Activated CD4-positive, alpha-beta T cell treated with anti-CD3 and anti-CD28 coated beads, Interleukin-2, amount 10 ng/mL, durations not matched to agents 7 days and 5 days (primary cell): ENCODE results near the gene PRRX2. TPM values are rescaled to one million over a fixed set of nuclear protein-coding genes. Genes with fewer than 3 reads are reported as not detected.

Experiments used
- CTCF ChIA-PET: fragments of 350-600 bp; sonication (Branson Sonifier 250); formaldehyde crosslinking; loops from one replicate; lab custom pipeline; 2021; ENCODE audit warnings: antibody characterized with exemption; lab: Charles Lee
- POLR2A ChIA-PET: fragments of 350-600 bp; sonication (Branson Sonifier 250); formaldehyde crosslinking; loops from one replicate; lab custom pipeline; 2021; ENCODE audit warnings: antibody characterized with exemption; lab: Charles Lee
- DNase-seq: peaks from one replicate; pipeline ENCODE4 v3.0.0-alpha.2; 2020
- H3K27ac Mint-ChIP-seq: one replicate; pipeline ENCODE4 v1.8.0; 2021; ENCODE audit warnings: mild to moderate bottlenecking, moderate library complexity, mixed read lengths
- H3K27me3 Mint-ChIP-seq: one replicate; pipeline ENCODE4 v1.8.0; 2021; ENCODE audit warnings: mixed read lengths
- H3K36me3 Mint-ChIP-seq: one replicate; pipeline ENCODE4 v1.8.0; 2021; ENCODE audit warnings: low read depth, mixed read lengths
- H3K4me1 Mint-ChIP-seq: one replicate; pipeline ENCODE4 v1.8.0; 2021; ENCODE audit warnings: mixed read lengths
- H3K4me3 Mint-ChIP-seq: one replicate; pipeline ENCODE4 v1.8.0; 2021; ENCODE audit warnings: mild to moderate bottlenecking, moderate library complexity, mixed read lengths
- H3K9me3 Mint-ChIP-seq: one replicate; pipeline ENCODE4 v1.8.0; 2021; ENCODE audit warnings: mixed read lengths
- total RNA-seq, 2 experiments: library from RNA; stranded (reverse); gene quantifications; one replicate each; pipeline ENCODE4 v1.2.3, GENCODE V29; 2021

PRRX2 gene
- total RNA-seq, 2 experiments from 2014 or later: 0.15 TPM; not detected in 1

DNA sequence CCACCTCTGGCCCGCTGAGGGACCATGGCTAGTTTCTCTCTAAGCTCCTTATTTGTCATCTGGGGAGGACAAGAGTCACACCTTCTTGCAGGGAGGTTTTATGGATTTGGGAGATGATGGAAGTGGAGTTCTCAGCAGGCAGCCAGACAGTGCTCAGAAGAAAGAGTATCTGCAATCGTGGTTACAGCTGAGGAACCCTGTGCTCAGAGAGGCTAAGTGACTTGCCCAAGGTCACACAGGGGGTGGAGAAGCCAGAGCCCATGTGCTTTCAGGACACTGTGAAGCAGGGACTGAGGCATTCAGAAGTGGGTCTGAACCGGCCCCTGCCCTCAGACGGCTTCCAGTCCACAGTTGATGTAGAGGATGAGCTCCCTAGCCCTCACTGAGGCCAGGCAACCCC is 10.8 kb downstream of the PRRX2 start:
- H3K27me3 Mint-ChIP-seq: peaks cover 8% of the 10 kb centered on the region
- no peak overlapping the region for H3K4me3 Mint-ChIP-seq
- ChIA-PET CTCF (interaction anchor here (0.8 kb wide), 1 partner anchor 13 kb away, joined by 3 read pairs; no protein-coding TSS in a partner anchor), POLR2A (no interaction called here)
- no peak for DNase-seq
- peaks cover 3% of the 10 kb centered on the region for H3K4me1 Mint-ChIP-seq
- no peaks in the 10 kb centered on the region for H3K9me3 Mint-ChIP-seq
- H3K36me3 Mint-ChIP-seq: no peaks in the 10 kb centered on the region
- H3K27ac Mint-ChIP-seq: no peak overlapping the region

DNA sequence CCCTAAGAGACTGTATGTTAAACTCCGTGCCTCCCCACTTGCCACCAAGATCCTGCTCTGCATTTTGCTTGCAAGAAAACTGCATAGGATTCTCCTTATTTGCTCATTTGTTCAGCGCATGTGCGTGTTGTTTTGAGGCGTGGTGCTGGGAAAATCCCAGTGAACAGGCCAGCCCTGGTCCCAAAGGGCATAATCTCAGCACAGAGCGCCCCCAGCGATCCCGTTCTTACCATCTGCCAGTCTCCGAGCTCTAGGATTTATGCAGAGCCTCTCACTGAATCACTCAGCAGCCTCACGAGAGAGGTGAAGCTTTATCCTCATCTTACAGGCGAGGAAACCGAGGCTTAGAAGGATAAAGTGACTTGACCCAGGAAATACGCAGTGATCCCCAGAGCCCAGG is 11.5 kb downstream of the PRRX2 start:
- no peak for DNase-seq
- H3K36me3 Mint-ChIP-seq: no peaks in the 10 kb centered on the region
- ChIA-PET POLR2A (no interaction called here), CTCF (interaction anchor here (0.6 kb wide), 1 partner anchor 107 kb away, joined by 3 read pairs; no protein-coding TSS in a partner anchor)
- no peak overlapping the region for H3K27ac Mint-ChIP-seq
- H3K4me3 Mint-ChIP-seq: no peak overlapping the region
- H3K4me1 Mint-ChIP-seq: no peaks in the 10 kb centered on the region
- H3K9me3 Mint-ChIP-seq: no peaks in the 10 kb centered on the region
- peaks cover 8% of the 10 kb centered on the region for H3K27me3 Mint-ChIP-seq

DNA sequence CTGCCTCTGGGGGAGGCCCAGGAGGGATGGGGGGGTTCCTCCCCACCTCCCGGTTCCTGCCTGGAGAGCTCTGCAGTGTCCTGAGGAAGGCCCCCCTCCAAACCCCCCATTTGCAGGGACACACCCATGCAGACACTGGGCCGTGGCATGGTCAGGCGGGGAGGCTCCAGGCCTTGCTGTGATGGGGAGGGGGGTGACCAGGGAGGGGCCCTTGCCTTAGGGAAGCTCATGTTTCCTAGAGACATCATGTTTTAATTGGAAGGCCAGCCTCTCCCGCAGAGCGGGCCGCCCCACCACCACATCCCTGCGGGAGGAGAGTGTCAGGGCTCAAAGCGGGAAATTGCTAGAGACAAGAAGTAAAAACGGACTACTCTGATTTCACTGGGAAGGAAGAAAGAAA is 12.0 kb downstream of the PRRX2 start:
- CTCF ChIA-PET: no interaction called here
- Mint-ChIP-seq H3K9me3 (no peaks in the 10 kb centered on the region), H3K27me3 (peaks cover 8% of the 10 kb centered on the region), H3K36me3 (no peaks in the 10 kb centered on the region), H3K4me1 (no peaks in the 10 kb centered on the region), H3K27ac (no peak overlapping the region), H3K4me3 (no peak overlapping the region)
- no peak for DNase-seq
- POLR2A ChIA-PET: no interaction called here

DNA sequence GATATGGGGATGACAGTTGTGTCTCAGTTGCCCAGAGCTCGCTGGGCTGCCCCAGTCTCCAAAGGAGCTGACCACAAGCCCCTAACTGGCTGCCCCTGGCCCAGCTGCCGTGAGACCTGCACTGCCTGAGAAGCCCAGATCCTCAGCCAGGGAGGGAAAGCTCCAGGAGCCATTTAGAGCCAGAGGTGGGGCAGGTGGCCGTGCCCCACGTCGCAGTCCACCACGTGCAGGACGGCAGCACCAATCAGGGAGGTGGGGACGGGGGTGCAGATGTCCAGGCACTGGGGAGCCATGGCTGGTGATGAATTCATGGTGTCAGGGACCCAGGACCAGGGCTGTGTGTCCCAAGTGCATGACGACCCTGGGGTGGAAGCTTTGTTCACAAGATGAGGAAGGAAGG is 13.4 kb downstream of the PRRX2 start:
- Mint-ChIP-seq H3K36me3 (no peaks in the 10 kb centered on the region), H3K27ac (no peak overlapping the region), H3K4me1 (no peaks in the 10 kb centered on the region), H3K9me3 (no peaks in the 10 kb centered on the region), H3K4me3 (no peak overlapping the region), H3K27me3 (peaks cover 6% of the 10 kb centered on the region)
- CTCF ChIA-PET: no interaction called here
- POLR2A ChIA-PET: no interaction called here
- no peak for DNase-seq

DNA sequence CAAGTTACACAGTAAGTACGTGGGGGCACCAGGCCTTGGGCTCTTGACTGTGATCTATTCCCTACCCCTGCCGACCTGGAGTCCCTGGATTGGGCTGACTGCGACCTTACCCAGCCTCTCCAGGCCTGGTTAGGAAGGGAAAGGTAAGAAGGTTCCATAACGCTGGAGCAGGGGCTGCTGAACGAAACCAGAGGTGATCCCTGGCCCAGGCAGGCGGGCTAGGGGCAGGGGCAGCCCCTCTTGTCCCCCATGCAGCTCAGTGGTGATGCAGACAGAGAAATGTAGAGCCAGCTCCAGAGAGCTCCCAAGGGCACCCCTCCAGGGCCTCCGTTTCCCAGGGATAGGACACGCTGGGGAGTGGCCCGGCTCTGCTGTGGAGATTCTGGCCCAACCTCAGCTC is 14.1 kb downstream of the PRRX2 start:
- Mint-ChIP-seq H3K27ac (no peak overlapping the region), H3K36me3 (no peaks in the 10 kb centered on the region), H3K4me3 (no peak overlapping the region), H3K9me3 (no peaks in the 10 kb centered on the region), H3K4me1 (no peaks in the 10 kb centered on the region), H3K27me3 (peaks cover 6% of the 10 kb centered on the region)
- no peak for DNase-seq
- ChIA-PET CTCF (no interaction called here), POLR2A (no interaction called here)

DNA sequence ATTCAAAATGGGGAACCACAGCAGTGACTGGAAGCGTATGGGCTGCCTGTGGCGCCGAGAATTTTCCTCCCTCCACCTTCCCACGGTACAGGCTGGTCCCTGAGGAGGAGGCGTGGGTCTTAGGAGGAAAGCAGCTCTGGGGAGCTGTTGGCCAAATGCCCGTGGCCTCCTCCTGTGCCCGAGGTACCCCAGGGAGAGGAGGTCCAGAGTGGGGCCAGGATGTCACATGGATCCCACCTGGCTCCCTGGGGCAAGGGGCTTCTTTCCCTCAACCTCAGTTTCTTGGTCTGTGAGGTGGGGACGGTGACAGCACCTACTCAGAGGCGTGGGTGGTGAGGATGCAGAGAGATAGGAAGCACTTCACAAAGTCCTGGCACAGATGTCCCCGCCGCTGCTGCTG is 16.5 kb downstream of the PRRX2 start:
- Mint-ChIP-seq H3K4me3 (no peak overlapping the region), H3K27me3 (peaks cover 4% of the 10 kb centered on the region), H3K27ac (no peak overlapping the region), H3K4me1 (no peaks in the 10 kb centered on the region), H3K36me3 (no peaks in the 10 kb centered on the region), H3K9me3 (no peaks in the 10 kb centered on the region)
- POLR2A ChIA-PET: no interaction called here
- CTCF ChIA-PET: interaction anchor here (1.6 kb wide), 1 partner anchor 8 kb away, joined by 5 read pairs; no protein-coding TSS in a partner anchor
- DNase-seq: no peak

DNA sequence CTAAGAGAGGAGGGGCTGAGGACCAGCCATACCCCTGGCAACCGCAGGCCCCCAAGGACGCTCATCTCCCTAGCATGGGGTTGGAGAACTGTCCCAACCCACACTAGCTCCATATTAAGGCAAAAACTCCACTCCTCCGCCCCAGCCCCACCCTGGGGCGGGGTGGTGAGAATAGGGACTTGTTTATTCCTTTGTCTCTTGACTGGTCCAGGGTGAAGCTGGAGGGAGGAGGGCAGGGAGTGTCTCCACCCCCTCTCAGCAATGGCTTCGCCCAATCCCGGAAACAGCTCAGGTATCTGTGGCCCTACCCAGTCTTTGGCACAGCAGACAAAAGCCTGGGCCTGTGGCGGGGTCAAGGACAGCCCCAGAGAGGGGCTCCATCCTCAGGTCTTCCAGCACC is 16.9 kb downstream of the PRRX2 start:
- Mint-ChIP-seq H3K27ac (no peak overlapping the region), H3K9me3 (no peaks in the 10 kb centered on the region), H3K27me3 (peaks cover 4% of the 10 kb centered on the region), H3K4me3 (no peak overlapping the region), H3K4me1 (no peaks in the 10 kb centered on the region), H3K36me3 (no peaks in the 10 kb centered on the region)
- ChIA-PET CTCF (interaction anchor here (1.6 kb wide), 1 partner anchor 9 kb away, joined by 5 read pairs; no protein-coding TSS in a partner anchor), POLR2A (no interaction called here)
- no peak for DNase-seq

DNA sequence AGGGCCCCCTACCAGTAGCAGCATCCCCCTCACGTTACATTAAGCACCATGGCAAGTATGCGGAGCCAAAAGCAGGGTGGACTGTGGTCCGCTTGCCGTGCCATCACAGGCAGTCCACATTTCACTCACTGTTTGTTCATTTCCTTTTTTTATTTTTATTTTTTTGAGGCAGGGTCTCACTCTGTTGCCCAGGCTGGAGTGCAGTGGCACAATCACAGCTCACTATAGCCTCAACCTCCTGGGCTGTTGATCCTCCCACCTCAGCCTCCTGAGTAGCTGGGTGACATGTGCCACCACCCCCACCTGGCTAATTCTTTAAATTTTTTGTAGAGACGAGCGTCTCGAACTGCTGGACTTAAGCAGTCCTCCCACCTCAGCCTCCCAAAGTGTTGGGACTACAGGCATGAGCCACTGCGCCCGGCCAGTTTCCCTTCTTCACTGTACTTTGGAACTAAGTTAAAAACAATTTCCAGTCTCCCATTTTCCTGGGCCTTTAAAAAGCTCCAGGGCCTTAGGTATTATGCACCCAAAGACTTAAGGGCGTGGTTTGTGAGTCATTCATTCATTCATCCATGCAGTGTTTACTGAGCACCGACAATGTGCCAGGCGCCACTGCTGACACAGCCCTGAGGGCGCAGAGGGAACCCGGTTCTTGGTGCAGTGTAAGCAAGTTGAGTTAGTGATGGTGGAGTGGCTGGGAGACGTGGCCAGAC is 19.9 kb downstream of the PRRX2 start:
- H3K4me1 Mint-ChIP-seq: no peaks in the 10 kb centered on the region
- ChIA-PET CTCF (interaction anchor here (0.6 kb wide), 1 partner anchor 1063 kb away, joined by 3 read pairs; no protein-coding TSS in a partner anchor), POLR2A (no interaction called here)
- H3K9me3 Mint-ChIP-seq: no peaks in the 10 kb centered on the region
- no peak overlapping the region for H3K27ac Mint-ChIP-seq
- H3K4me3 Mint-ChIP-seq: no peak overlapping the region
- no peak for DNase-seq
- H3K27me3 Mint-ChIP-seq: peaks cover 2% of the 10 kb centered on the region
- H3K36me3 Mint-ChIP-seq: no peaks in the 10 kb centered on the region

DNA sequence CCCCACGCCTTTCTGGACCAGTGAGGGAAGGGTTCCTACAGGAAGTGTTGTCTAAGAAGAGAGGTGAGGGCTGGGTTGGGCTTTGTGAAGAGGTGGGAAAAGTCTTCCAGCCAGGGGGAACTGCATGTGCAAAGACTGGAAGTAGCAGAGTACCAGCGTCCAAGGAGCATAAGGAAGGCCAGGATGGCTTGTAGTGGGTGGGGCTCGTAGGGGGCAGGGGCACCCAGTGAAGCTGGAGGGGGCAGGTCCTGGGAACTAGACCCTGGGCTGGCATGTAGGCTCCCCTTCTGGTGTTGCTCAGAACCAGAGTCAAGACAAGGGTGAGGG is 20.4 kb downstream of the PRRX2 start:
- DNase-seq: no peak
- Mint-ChIP-seq H3K27me3 (no peaks in the 10 kb centered on the region), H3K4me3 (no peak overlapping the region), H3K9me3 (no peaks in the 10 kb centered on the region), H3K4me1 (no peaks in the 10 kb centered on the region), H3K27ac (no peak overlapping the region), H3K36me3 (no peaks in the 10 kb centered on the region)
- CTCF ChIA-PET: interaction anchor here (0.6 kb wide), 1 partner anchor 1064 kb away, joined by 3 read pairs; no protein-coding TSS in a partner anchor
- POLR2A ChIA-PET: no interaction called here

DNA sequence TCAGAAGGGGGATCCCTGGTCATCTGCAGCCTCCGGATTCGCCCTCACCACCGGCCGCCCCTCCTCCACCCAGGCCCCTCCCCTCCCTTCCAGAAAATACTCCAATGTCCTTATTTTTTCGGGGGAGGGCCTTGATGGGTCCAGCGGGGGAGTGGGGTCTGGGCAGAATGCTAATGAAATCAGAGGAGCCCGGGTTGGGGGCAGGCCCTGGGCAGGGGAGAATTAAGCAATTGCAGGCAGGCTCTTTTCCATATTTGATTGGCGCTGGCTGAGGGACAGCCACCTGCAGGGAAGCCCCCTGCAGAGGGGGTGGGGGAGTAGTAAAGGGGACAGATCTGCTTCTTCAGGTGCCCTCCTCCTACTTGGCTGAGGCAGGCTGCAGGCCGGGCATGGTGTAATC is 21.3 kb downstream of the PRRX2 start:
- CTCF ChIA-PET: no interaction called here
- no peak overlapping the region for H3K4me3 Mint-ChIP-seq

DNA sequence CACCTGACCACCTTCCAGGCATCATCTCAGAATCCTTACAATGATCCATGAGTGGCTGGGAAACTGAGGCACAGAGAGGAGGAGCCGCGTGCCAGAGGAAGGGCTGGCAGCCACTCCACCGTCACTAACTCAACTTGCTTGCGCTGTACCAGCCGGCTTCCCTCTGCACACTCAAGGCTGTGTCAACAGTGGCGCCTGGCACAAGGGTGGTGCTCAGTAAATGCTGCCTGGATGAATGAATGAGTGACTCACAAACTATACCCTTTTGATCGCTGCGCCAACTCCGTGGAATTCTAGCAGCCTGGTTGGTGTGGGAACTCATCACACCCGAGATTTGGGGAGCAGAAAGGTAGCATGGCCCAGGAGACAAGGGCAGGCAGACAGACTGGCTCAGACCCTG is 21.9 kb downstream of the PRRX2 start:
- H3K27ac Mint-ChIP-seq: no peak overlapping the region
- H3K27me3 Mint-ChIP-seq: peaks cover 1% of the 10 kb centered on the region
- peaks cover under 1% of the 10 kb centered on the region for H3K9me3 Mint-ChIP-seq
- ChIA-PET CTCF (no interaction called here), POLR2A (no interaction called here)
- H3K4me3 Mint-ChIP-seq: no peak overlapping the region
- H3K36me3 Mint-ChIP-seq: no peaks in the 10 kb centered on the region
- no peak for DNase-seq
- H3K4me1 Mint-ChIP-seq: no peaks in the 10 kb centered on the region

More for the DNA sequence above, 21.3 kb downstream of the PRRX2 start:
- H3K36me3 Mint-ChIP-seq: no peaks in the 10 kb centered on the region
- POLR2A ChIA-PET: no interaction called here
- no peaks in the 10 kb centered on the region for H3K9me3 Mint-ChIP-seq
- H3K27me3 Mint-ChIP-seq: no peaks in the 10 kb centered on the region
- no peak for DNase-seq
- H3K4me1 Mint-ChIP-seq: no peaks in the 10 kb centered on the region
- no peak overlapping the region for H3K27ac Mint-ChIP-seq

DNA sequence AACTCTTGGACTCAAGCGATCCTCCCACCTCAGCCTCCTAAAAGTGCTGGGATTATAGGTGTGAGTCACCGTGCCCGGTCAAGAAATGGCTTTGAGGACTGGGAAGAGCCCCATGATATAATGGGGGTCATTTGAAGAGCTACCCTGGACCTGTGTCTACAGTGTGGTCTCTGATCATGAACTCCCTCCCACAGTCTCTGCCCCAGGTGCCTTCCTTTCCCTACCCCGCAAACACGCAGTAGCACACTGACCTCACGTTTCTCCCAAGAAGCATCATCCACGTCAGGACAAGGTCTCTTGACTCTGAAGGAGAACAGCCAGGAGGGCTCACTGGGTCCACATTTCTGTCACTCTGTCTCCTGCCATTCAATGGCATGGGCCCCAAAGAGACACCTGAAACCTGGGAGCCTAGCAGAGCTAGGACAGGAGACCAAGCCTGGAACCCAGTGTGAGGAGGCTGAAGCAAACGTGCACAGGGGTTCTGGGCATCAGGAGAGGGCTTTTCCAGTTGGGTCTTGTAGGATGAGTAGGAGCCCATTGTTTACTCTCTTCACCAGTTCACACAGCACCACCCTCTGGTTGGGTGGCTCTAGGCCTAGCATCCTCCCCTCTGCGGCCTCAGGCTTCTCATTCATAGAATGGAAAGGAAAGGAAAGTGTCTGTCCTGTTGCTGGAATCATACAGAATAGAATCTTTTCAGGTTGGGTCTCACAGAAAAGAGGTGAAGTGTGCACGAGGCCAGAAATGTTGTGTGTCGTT is 23.0 kb downstream of the PRRX2 start:
- Mint-ChIP-seq H3K27ac (no peak overlapping the region), H3K4me1 (no peaks in the 10 kb centered on the region), H3K9me3 (peaks cover 2% of the 10 kb centered on the region), H3K4me3 (no peak overlapping the region), H3K36me3 (no peaks in the 10 kb centered on the region), H3K27me3 (peaks cover 3% of the 10 kb centered on the region)
- CTCF ChIA-PET: no interaction called here
- no peak for DNase-seq
- POLR2A ChIA-PET: no interaction called here

DNA sequence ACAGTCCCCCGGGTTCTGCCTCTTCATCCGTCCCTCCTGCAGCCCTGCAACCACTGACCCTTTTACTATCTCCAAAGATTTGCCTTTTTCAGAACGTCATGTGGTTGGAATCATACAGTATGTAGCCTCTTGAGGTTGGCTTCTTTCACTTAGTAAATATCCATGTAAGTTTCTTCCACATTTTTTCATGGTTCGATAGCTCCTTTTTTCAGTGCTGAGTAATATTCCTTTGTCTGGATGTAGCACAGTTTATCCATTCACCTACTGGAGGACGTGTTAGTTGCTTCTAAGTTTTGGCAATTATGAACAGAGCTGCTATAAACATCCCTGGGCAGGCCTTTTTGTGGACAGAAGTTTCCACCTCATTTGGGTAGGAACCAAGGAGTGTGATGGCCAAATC is 27.1 kb downstream of the PRRX2 start:
- DNase-seq: no peak
- ChIA-PET POLR2A (no interaction called here), CTCF (interaction anchor here (0.5 to 0.7 kb wide), 2 partner anchors 38 to 559 kb away, joined by 3 to 4 read pairs; no protein-coding TSS in a partner anchor)
- no peak overlapping the region for H3K4me3 Mint-ChIP-seq
- H3K4me1 Mint-ChIP-seq: peaks cover 3% of the 10 kb centered on the region
- H3K27ac Mint-ChIP-seq: no peak overlapping the region
- H3K9me3 Mint-ChIP-seq: peaks cover 2% of the 10 kb centered on the region
- no peaks in the 10 kb centered on the region for H3K36me3 Mint-ChIP-seq
- H3K27me3 Mint-ChIP-seq: peaks cover 25% of the 10 kb centered on the region
